ENCODE measurements around the gene LYST.
"Not testable (repeated sequence)": the region's sequence is repeated elsewhere in the genome, so short reads cannot be mapped to it uniquely, and the experiment has no call there.

The LYST gene

GRCh38 chr1:235906436-235906835, 39.7 kb upstream of the LYST start:
- H3K27me3 ChIP-seq (replicated peaks; ENCODE audit: insufficient read depth, low read length), result no peaks in the 10 kb centered on the region
- H4K20me1 ChIP-seq (ENCODE audit: insufficient read depth, low read length), result no peaks in the 10 kb centered on the region
- H3K79me2 ChIP-seq (ENCODE audit: low read length), result no peaks in the 10 kb centered on the region
- no peaks in the 10 kb centered on the region for H3K4me1 ChIP-seq (ENCODE audit: low read length)
- H3K9ac ChIP-seq (ENCODE audit: low read length), result no peak overlapping the region
- H3K9me2 ChIP-seq (replicated peaks; ENCODE audit: insufficient read depth, low read length), result no peaks in the 10 kb centered on the region
- no peaks in the 10 kb centered on the region for H3F3A ChIP-seq (ENCODE audit: insufficient read depth, low read length)
- TF ChIP-seq EZH2phosphoT487 (IDR thresholded peaks at IDR 0.05; ENCODE audit: low read length) (no peak), EZH2 (optimal IDR thresholded peaks at IDR 0.05; ENCODE audit: low read depth, low read length) (no peak), CTCF (IDR thresholded peaks at IDR 0.05; ENCODE audit: low read length) (no peak)
- H3K9me3 ChIP-seq (replicated peaks; ENCODE audit: insufficient read depth, low read length), result no peaks in the 10 kb centered on the region
- no peak overlapping the region for H3K27ac ChIP-seq (ENCODE audit: low read length)
- no peak overlapping the region for H2AFZ ChIP-seq (ENCODE audit: low read length)
- no peaks in the 10 kb centered on the region for H3K36me3 ChIP-seq (replicated peaks; ENCODE audit: insufficient read depth, low read length)
- no peak for DNase-seq
- no peak overlapping the region for H3K4me2 ChIP-seq (ENCODE audit: low read depth, low read length)
- no peak overlapping the region for H3K4me3 ChIP-seq (ENCODE audit: low read length)

- not testable (repeated sequence) for DNase-seq; H3K9me2 ChIP-seq (replicated peaks; ENCODE audit: insufficient read depth, low read length); H3K9ac ChIP-seq (ENCODE audit: low read length); H3F3A ChIP-seq (ENCODE audit: insufficient read depth, low read length); H3K27ac ChIP-seq (ENCODE audit: low read length); H3K27me3 ChIP-seq (replicated peaks; ENCODE audit: insufficient read depth, low read length); H3K79me2 ChIP-seq (ENCODE audit: low read length); H2AFZ ChIP-seq (ENCODE audit: low read length); H3K9me3 ChIP-seq (replicated peaks; ENCODE audit: insufficient read depth, low read length); H3K36me3 ChIP-seq (replicated peaks; ENCODE audit: insufficient read depth, low read length); H3K4me1 ChIP-seq (ENCODE audit: low read length); H3K4me2 ChIP-seq (ENCODE audit: low read depth, low read length); H4K20me1 ChIP-seq (ENCODE audit: insufficient read depth, low read length); H3K4me3 ChIP-seq (ENCODE audit: low read length)
These were observed 37.1 kb upstream of the LYST start for GRCh38 chr1:235903809-235904208.

GRCh38 chr1:235902677-235903542, 36.2 kb upstream of the LYST start:
- H3K9ac ChIP-seq (ENCODE audit: low read length), result no peak overlapping the region
- H3F3A ChIP-seq (ENCODE audit: insufficient read depth, low read length), result no peaks in the 10 kb centered on the region
- no peaks in the 10 kb centered on the region for H3K4me1 ChIP-seq (ENCODE audit: low read length)
- no peaks in the 10 kb centered on the region for H3K27me3 ChIP-seq (replicated peaks; ENCODE audit: insufficient read depth, low read length)
- no peak overlapping the region for H3K27ac ChIP-seq (ENCODE audit: low read length)
- no peaks in the 10 kb centered on the region for H3K79me2 ChIP-seq (ENCODE audit: low read length)
- no peak overlapping the region for H2AFZ ChIP-seq (ENCODE audit: low read length)
- no peaks in the 10 kb centered on the region for H3K36me3 ChIP-seq (replicated peaks; ENCODE audit: insufficient read depth, low read length)
- no peaks in the 10 kb centered on the region for H3K9me2 ChIP-seq (replicated peaks; ENCODE audit: insufficient read depth, low read length)
- DNase-seq, result no peak
- H3K9me3 ChIP-seq (replicated peaks; ENCODE audit: insufficient read depth, low read length), result no peaks in the 10 kb centered on the region
- no peak overlapping the region for H3K4me3 ChIP-seq (ENCODE audit: low read length)
- TF ChIP-seq EZH2 (optimal IDR thresholded peaks at IDR 0.05; ENCODE audit: low read depth, low read length) (no peak), EZH2phosphoT487 (IDR thresholded peaks at IDR 0.05; ENCODE audit: low read length) (no peak), CTCF (IDR thresholded peaks at IDR 0.05; ENCODE audit: low read length) (no peak)
- no peak overlapping the region for H3K4me2 ChIP-seq (ENCODE audit: low read depth, low read length)
- no peaks in the 10 kb centered on the region for H4K20me1 ChIP-seq (ENCODE audit: insufficient read depth, low read length)

- no peak for TF ChIP-seq CTCF (IDR thresholded peaks at IDR 0.05; ENCODE audit: low read length)
- no peak for TF ChIP-seq EZH2 (optimal IDR thresholded peaks at IDR 0.05; ENCODE audit: low read depth, low read length)
- TF ChIP-seq EZH2phosphoT487 (IDR thresholded peaks at IDR 0.05; ENCODE audit: low read length), result no peak
- Histone ChIP-seq H3K4me3 (ENCODE audit: low read length) (no peak overlapping the region), H3K79me2 (ENCODE audit: low read length) (no peaks in the 10 kb centered on the region), H3K9ac (ENCODE audit: low read length) (no peak overlapping the region), H3F3A (ENCODE audit: insufficient read depth, low read length) (no peaks in the 10 kb centered on the region), H2AFZ (ENCODE audit: low read length) (no peak overlapping the region), H3K4me2 (ENCODE audit: low read depth, low read length) (no peak overlapping the region), H3K9me2 (replicated peaks; ENCODE audit: insufficient read depth, low read length) (no peaks in the 10 kb centered on the region), H4K20me1 (ENCODE audit: insufficient read depth, low read length) (no peaks in the 10 kb centered on the region), H3K36me3 (replicated peaks; ENCODE audit: insufficient read depth, low read length) (no peaks in the 10 kb centered on the region), H3K9me3 (replicated peaks; ENCODE audit: insufficient read depth, low read length) (no peaks in the 10 kb centered on the region), H3K27ac (ENCODE audit: low read length) (no peak overlapping the region), H3K27me3 (replicated peaks; ENCODE audit: insufficient read depth, low read length) (no peaks in the 10 kb centered on the region), H3K4me1 (ENCODE audit: low read length) (no peaks in the 10 kb centered on the region)
- DNase-seq, result no peak
These were observed 34.8 kb upstream of the LYST start for GRCh38 chr1:235901461-235901860.

Data from MM.1S (cell line).